A549 treated with ZK216348 at 1 μM for 4 hours (cell line): Measurements from ENCODE around the gene ARHGAP10. TPM values are rescaled to one million over a fixed set of nuclear protein-coding genes. Genes with fewer than 3 reads are reported as not detected.

Experiments used
- total RNA-seq: library from RNA; stranded (reverse); fragments of 200-300 nt; extraction: Qiagen RNA extraction; gene quantifications from 5 replicates; pipeline ENCODE4 v1.2.3, GENCODE V29; 2022; ENCODE audit warnings: low read depth

The ARHGAP10 gene, protein sequence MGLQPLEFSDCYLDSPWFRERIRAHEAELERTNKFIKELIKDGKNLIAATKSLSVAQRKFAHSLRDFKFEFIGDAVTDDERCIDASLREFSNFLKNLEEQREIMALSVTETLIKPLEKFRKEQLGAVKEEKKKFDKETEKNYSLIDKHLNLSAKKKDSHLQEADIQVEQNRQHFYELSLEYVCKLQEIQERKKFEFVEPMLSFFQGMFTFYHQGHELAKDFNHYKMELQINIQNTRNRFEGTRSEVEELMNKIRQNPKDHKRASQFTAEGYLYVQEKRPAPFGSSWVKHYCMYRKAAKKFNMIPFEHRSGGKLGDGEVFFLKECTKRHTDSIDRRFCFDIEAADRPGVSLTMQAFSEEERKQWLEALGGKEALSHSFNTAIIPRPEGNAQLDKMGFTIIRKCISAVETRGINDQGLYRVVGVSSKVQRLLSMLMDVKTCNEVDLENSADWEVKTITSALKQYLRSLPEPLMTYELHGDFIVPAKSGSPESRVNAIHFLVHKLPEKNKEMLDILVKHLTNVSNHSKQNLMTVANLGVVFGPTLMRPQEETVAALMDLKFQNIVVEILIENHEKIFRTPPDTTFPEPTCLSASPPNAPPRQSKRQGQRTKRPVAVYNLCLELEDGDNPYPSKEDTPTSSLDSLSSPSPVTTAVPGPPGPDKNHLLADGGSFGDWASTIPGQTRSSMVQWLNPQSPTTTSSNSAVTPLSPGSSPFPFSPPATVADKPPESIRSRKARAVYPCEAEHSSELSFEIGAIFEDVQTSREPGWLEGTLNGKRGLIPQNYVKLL
- 14.9 to 18.4 TPM (median 16.4 TPM) in 5 replicates for total RNA-seq

DNA sequence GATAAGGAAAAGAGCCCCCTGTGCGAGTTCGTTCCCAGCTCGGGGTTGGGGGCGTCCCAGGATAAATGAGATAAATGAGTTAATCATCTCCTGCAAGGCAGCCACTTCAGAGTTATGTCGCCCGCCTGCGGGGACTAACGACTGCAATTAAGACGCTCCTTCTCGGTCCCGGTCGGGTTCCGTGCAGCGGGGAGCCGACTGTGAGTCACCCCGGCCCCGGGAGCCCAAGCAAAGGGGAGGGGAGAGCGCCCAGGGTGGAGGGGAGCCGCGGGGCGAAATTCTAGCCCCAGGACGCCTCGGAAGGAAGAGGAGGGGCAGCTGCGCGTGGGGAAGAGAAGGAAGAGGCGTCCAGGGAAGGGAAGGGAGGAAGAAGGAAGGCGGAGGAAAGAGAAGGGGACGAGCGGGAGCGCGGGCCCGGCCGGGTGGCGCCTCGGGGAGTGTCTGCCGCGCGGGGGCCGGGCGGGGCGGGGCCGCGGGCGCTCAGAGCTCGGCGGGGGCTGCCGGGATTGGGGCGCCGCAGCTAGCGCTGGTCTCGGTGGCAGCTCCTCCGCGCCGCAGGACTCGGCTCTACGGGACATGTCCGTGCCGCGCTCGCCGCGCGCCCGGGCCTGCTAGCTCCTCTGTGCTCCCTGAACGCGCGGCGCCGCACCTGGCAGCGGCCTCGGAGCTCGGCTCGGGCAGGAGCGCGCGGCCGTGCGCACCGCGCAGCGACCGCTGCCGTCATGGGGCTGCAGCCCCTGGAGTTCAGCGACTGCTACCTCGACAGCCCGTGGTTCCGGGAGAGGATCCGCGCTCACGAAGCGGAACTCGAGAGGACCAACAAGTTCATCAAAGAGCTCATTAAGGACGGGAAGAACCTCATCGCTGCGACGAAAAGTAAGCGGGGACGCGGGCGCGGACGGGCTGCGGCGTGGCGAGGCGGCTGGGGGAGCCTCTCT is at the start of gene ARHGAP10:
Gene ARHGAP10 (plus strand): TSS at position 509 of the 938 bp plus-strand sequence. CDS start 214 bp downstream, at position 723.

GRCh38 chr4:147683717-147684700 is 47.9 kb upstream of the ARHGAP10 start, which contains the start of gene PRMT9:
TSS of gene PRMT9 (minus strand) at chr4:147684163. CDS start at chr4:147683987, 176 bp downstream.

Other genes with a start within 250 kb of the ARHGAP10 start
- 20.5 to 26.1 TPM (median 21.6 TPM) in 5 replicates for gene TMEM184C, start 114.7 kb upstream of the ARHGAP10 start, total RNA-seq
- gene PRMT9, start 47.9 kb upstream of the ARHGAP10 start, total RNA-seq = 2.2 to 3.7 TPM (median 2.9 TPM) in 5 replicates